HG02884 (cell line): Measurements from ENCODE around the gene SFSWAP.
"Not testable (repeated sequence)": the region's sequence is repeated elsewhere in the genome, so short reads cannot be mapped to it uniquely, and the experiment has no call there.

ENCODE experiments used
- ATAC-seq: cut with Tn5 transposase; IDR thresholded peaks from one replicate; pipeline ENCODE4 v1.9.1; 2021; ENCODE audit warnings: mild to moderate bottlenecking, moderate library complexity; ENCODE audit not compliant: unreplicated experiment

Gene SFSWAP

DNA sequence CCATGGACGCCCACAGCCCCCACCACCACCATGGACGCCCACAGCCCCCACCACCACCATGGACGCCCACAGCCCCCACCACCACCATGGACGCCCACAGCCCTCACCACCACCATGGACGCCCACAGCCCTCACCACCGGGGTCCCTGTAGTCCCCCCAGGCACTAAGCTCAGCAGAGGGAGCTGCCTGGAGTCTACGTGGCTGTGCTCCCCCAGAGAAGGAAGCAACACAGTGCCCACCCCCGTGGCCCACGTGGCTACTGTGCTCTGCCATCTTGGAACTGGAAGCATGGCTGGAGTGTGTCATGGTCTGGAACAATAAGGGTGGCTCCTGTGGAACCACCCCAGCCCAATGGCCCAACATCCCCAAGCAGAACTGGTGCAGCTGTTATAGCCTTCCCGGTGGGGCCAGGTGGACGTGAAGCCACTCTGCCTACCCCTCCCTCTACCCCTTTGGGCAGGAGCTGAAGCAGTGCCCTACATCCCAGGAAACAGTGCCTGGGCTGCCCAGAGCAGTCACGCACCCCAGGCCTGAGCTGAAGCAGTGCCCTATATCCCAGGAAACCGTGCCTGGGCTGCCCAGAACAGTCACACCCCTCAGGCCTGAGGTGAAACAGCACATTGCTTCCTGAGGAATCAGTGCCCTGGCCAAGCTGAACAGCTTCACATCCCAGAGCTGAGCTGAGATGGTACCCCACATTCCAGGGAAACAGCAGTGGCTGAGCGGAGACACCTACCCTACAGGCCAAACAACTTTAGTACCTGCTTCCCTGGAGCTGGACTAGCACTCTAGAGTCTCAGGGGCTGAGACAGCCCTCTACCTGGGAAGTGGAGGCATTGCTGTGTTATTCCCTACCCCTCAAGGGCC is 9.0 kb upstream of the SFSWAP start:
- no peak for ATAC-seq

GRCh38 chr12:131702573-131702877 is 8.4 kb upstream of the SFSWAP start:
- ATAC-seq: no peak

DNA sequence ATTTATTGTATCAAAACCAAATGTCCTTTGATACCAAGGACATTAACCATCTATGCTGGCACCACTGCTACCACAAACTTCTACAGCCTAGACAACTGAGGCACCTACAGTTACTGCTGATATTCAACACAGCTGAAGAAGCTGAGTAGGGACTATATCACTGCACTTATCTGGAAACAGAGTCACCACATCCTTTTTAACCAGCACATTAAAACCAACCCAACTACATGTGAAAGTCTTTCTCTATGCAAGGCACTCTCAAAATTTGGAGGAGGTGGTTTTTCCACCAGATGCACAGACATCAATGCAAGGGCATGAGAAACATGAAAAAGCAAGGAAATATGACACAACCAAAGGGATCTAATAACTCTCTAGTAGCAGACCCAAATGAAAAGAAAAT is 7.7 kb upstream of the SFSWAP start:
- no peak for ATAC-seq

- no peak for ATAC-seq
These were observed 6.4 kb upstream of the SFSWAP start for GRCh38 chr12:131704509-131704908.

DNA sequence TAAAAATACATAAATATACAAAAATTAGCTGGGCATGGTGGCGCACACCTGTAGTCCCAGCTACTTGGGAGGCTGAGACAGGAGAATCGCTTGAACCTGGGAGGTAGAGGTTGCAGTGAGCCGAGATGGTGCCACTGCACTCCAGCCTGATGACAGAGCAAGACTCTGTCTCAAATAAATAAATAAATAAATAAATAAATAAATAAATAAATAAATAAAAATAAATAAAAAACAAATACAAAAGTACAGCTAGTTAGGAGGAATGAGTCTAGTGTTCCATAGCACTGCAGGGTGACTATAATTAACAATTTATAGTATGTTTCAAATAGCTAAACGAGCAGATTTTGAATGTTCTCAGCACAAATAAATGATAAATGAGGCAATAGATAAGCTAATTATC is 4.2 kb upstream of the SFSWAP start:
- not testable (repeated sequence) for ATAC-seq

DNA sequence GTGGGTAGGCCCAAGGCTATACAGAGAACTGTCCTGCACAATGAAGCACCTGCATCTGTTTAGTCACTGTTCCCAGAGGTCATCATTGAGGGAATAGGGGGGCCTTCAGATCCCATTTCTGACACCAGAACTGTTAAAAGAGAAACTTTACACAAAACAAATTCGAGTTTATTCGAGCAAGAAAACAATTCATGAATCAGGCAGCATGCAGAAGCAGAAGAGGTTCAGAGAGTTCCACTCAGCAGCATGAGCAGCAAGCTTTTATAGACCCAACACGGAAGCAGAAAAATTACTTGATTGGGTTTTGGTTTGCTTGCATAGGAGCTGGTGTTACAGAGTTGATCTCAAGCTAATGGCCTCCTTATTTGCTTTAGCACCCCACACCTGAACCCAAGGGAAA is 1.7 kb upstream of the SFSWAP start:
- ATAC-seq: no peak

- no peak for ATAC-seq
These were observed 788 bp downstream of the SFSWAP start for GRCh38 chr12:131711551-131712205.

- no peak for ATAC-seq
These were observed 2.5 kb downstream of the SFSWAP start for GRCh38 chr12:131713349-131713748.

- no peak for ATAC-seq
These were observed 3.9 kb downstream of the SFSWAP start for GRCh38 chr12:131714759-131715158.

GRCh38 chr12:131716282-131716681 is 5.4 kb downstream of the SFSWAP start:
- ATAC-seq: no peak

DNA sequence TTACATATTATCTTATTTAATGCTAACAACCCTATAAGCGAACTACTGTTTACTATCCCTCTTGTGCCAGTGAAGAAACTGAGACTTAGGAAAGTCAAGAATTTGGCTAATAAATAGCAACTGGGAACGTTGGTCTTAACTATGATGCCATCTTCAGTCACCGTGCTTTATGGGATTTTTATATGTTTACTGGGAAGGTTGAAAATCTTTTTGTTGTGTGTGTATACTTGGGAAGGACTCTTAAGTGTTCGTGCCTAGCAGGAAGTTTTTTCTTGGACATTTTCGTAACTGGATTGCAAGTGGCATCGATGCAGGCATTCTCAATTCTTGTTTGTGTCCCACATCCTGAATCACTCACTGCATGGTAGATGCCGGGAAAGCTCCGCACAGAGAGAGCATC is 9.4 kb downstream of the SFSWAP start:
- no peak for ATAC-seq

GRCh38 chr12:131720921-131721320 is 10.0 kb downstream of the SFSWAP start:
- ATAC-seq: no peak

DNA sequence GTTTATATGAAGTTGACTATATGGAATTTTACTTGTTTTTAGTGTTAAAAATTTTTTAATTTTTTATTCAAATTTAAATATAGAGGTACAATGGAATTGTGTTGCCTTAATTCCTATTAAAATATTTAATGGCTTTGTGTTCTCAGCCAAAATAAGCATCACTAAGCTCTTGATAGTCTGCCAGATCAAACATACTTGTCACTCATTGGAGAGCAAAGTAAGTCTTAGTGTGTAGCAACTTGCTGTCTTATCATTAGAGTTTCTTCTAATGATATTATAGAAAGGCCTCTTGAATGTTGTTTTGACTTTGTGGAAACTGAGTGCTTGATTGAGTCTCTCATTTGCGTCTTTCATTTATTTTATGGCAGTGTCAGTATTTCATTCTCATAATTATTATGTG is 10.7 kb downstream of the SFSWAP start:
- ATAC-seq: no peak

- ATAC-seq: no peak
These were observed 12.6 kb downstream of the SFSWAP start for GRCh38 chr12:131723532-131723931.

DNA sequence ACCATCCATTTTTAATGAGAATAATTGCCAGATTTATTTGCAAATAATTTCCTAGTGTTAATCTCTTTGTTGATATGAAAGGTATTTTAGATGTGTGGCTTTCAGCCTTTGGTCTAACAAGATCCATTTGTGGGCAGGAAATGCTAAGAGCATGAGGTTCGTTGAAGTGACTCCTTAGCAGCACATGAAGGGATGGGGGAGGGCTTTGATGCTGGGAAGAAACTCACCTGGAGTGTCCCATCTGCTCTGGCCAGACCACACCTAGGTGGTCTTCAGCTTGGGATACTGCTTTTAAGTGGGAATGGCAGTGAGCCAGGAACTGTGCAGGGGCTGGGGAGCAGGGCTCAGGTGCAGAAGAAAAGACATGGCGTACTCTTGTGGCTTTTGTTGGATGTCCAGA is 13.6 kb downstream of the SFSWAP start:
- ATAC-seq: no peak

DNA sequence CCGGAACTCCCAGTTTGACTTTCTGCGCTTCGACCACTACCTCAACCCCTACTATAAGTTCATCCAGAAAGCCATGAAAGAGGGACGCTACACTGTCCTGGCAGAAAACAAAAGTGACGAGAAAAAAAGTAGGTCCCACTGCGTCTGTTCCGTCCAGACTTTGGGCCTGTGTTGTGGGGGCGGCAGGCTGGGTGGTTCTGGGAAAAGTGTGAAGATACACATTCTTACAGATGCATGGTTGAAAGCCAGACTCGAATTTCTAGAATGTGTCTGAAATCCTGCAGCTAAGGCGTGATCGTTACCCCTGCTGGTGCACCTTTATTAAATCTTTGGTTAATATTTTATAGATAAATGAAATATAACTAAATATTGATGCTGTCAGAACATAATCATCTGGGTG is 14.6 kb downstream of the SFSWAP start:
- no peak for ATAC-seq

- ATAC-seq: no peak
These were observed 17.8 kb downstream of the SFSWAP start for GRCh38 chr12:131728720-131729119.

- ATAC-seq: no peak
These were observed 18.5 kb downstream of the SFSWAP start for GRCh38 chr12:131729254-131729955.

DNA sequence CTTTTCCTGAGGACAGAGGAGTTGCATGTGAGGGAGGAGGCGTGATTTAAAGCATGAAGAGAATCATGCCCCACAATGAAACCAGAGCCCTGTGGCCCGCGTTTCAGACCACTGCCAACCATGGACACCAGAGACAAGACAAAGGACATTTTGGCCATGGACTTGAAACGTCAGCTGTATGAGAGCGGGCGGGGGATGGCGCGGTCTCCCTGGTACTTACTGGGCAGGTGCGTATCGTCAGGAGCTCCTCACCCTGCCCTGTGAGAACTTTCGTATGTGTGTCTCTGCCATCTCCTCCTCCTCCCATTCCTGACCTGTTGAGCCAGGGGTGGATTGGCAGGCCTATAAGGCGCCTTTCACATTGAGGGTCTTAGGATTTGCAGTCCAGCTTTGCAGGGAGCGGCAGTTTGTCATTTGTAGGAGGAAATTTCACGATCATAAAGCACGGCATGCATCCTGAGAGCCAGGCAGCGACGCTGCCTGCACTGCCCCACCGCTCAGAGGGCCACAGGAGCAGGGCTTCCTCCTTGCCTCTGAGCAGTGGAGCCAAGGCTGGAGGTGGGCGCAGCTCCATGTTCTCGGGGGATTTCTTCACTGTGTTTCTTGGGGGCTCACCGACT is 22.2 kb downstream of the SFSWAP start:
- no peak for ATAC-seq

- ATAC-seq: no peak
These were observed 23.0 kb downstream of the SFSWAP start for GRCh38 chr12:131733874-131734273.

DNA sequence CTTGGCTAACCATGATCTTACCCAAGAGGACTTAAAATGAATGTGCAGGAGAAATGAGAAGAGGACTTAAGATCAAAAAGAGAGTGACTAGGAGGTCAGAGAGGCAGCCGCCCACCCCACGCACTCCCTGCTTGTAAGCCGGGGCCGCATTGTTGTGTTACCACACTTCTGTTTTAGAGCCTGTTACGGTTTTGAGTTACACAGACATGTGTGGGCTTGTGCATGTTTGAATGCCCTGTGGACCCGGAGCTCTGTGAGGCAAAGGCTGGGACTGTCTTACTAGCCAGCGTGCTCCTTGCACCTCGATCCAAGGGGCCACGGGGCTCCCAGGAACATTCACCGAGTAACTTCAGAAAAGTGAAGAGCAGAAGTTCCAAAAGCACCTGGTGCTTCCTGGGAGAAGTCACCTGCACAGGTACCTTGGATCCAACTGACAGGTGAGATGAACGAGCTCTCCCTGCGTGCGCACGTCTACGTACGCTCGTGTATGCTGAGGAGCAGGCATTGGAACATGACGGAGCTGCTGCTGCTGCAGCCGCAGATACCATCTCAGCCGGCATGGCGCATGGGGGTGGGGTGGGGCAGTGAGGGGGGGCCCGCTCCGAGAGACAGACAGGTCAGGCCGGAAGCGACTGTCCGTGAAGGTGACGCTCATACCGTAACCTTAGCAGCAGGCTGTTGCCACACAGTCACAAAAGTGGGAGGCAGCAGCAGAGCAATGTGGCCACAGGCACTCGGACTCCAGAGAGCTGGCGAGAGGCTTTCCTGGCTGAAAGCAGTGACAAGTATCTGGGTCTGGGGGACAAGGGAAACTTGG is 23.7 kb downstream of the SFSWAP start:
- ATAC-seq: no peak
